Liver (tissue), 9 donors: ENCODE measurements around the gene TRIM6. TPM values are rescaled to one million over a fixed set of nuclear protein-coding genes. Genes with fewer than 3 reads are reported as not detected.

Source experiments
- DNase-seq: peaks from one replicate; pipeline ENCODE4 v3.0.0-alpha.2; 2017; ENCODE audit warnings: low spot score
- H3K27ac ChIP-seq, 2 donors: one replicate each; pipeline ENCODE4 v1.7.0; 2013; ENCODE audit warnings: inconsistent platforms in 2 of 2, low read length in 2 of 2, control low read depth in 1 of 2, low read depth in 1 of 2, mild to moderate bottlenecking in 1 of 2
- H3K27me3 ChIP-seq, 4 donors: one replicate each; pipeline versions ENCODE4 v1.6.1 to v1.7.0; 2013; ENCODE audit warnings: low read length in 3 of 4, inconsistent platforms in 1 of 4, mild to moderate bottlenecking in 1 of 4, moderate library complexity in 1 of 4; ENCODE audit not compliant: control insufficient read depth in 4 of 4, insufficient read depth in 4 of 4
- H3K36me3 ChIP-seq, 4 donors: one replicate each; pipeline versions ENCODE4 v1.6.1 to v1.7.0; 2013; ENCODE audit warnings: low read length in 3 of 4, mild to moderate bottlenecking in 3 of 4, low read depth in 1 of 4, moderate library complexity in 1 of 4; ENCODE audit not compliant: control insufficient read depth in 4 of 4, insufficient read depth in 3 of 4
- H3K4me1 ChIP-seq, 4 donors: one replicate each; pipeline versions ENCODE4 v1.6.1 to v1.7.0; 2013; ENCODE audit warnings: low read length in 3 of 4, mild to moderate bottlenecking in 3 of 4, moderate library complexity in 1 of 4; ENCODE audit not compliant: control insufficient read depth in 4 of 4, insufficient read depth in 4 of 4
- H3K4me3 ChIP-seq, 3 donors: one replicate each; pipeline versions ENCODE4 v1.6.1 to v1.7.0; 2013; ENCODE audit warnings: low read length in 3 of 3, control low read depth in 1 of 3, low read depth in 1 of 3, mild to moderate bottlenecking in 1 of 3
- H3K9ac ChIP-seq, 2 donors: one replicate each; pipeline ENCODE4 v1.7.0; 2013; ENCODE audit warnings: low read length in 2 of 2, mild to moderate bottlenecking in 2 of 2, moderate library complexity in 2 of 2, control low read depth in 1 of 2, low read depth in 1 of 2
- H3K9me3 ChIP-seq, 4 donors: one replicate each; pipeline versions ENCODE4 v1.6.1 to v1.7.0; 2013; ENCODE audit warnings: low read length in 3 of 4; ENCODE audit not compliant: control insufficient read depth in 4 of 4
- ATF3 ChIP-seq: IDR thresholded peaks from 2 replicates; pipeline ENCODE4 v1.6.1; 2016; ENCODE audit warnings: antibody characterized with exemption
- CTCF ChIP-seq: fragments of 150-350 bp; IDR thresholded peaks from 2 replicates; pipeline ENCODE4 v1.5.1; 2017; ENCODE audit warnings: improper control_type of control experiment, low read depth, low read length; ENCODE audit not compliant: missing input control
- EGR1 ChIP-seq, 2 donors: IDR thresholded peaks; 2 replicates each; pipeline ENCODE4 v1.6.1; 2016 to 2018; ENCODE audit warnings: antibody characterized with exemption in 2 of 2, low read depth in 2 of 2
- FOXA1 ChIP-seq: IDR thresholded peaks from 2 replicates; pipeline ENCODE4 v1.6.1; 2016; ENCODE audit warnings: antibody characterized with exemption
- FOXA2 ChIP-seq: IDR thresholded peaks from 2 replicates; pipeline ENCODE4 v1.6.1; 2016; ENCODE audit warnings: antibody characterized with exemption
- GABPA ChIP-seq, 2 donors: IDR thresholded peaks in 1 of 2; conservative IDR thresholded peaks in 1 of 2; 2 replicates each; pipeline ENCODE4 v1.6.1; 2016; ENCODE audit warnings: antibody characterized with exemption in 2 of 2, mild to moderate bottlenecking in 1 of 2, moderate library complexity in 1 of 2
- HNF4A ChIP-seq, 2 donors: conservative IDR thresholded peaks; 2 replicates each; pipeline ENCODE4 v1.6.1; 2016; ENCODE audit warnings: antibody characterized with exemption in 2 of 2, mild to moderate bottlenecking in 2 of 2
- HNF4G ChIP-seq: IDR thresholded peaks from 2 replicates; pipeline ENCODE4 v1.6.1; 2016; ENCODE audit warnings: antibody characterized with exemption
- JUND ChIP-seq, 2 donors: IDR thresholded peaks; 2 replicates each; pipeline ENCODE4 v1.6.1; 2016; ENCODE audit warnings: antibody characterized with exemption in 2 of 2
- MAX ChIP-seq: IDR thresholded peaks from 2 replicates; pipeline ENCODE4 v1.6.1; 2016; ENCODE audit warnings: antibody characterized with exemption
- NR2F2 ChIP-seq: IDR thresholded peaks from 2 replicates; pipeline ENCODE4 v1.6.1; 2016; ENCODE audit warnings: antibody characterized with exemption
- RAD21 ChIP-seq, 2 donors: IDR thresholded peaks; 2 replicates each; pipeline ENCODE4 v1.6.1; 2016; ENCODE audit warnings: antibody characterized with exemption in 2 of 2, mild to moderate bottlenecking in 2 of 2
- REST ChIP-seq: IDR thresholded peaks from 2 replicates; pipeline ENCODE4 v1.6.1; 2016; ENCODE audit warnings: antibody characterized with exemption, mild to moderate bottlenecking
- RXRA ChIP-seq, 2 donors: IDR thresholded peaks; 2 replicates each; pipeline ENCODE4 v1.6.1; 2017 to 2018; ENCODE audit warnings: antibody characterized with exemption in 2 of 2, mild to moderate bottlenecking in 1 of 2
- SP1 ChIP-seq: IDR thresholded peaks from 2 replicates; pipeline ENCODE4 v1.6.1; 2018; ENCODE audit warnings: antibody characterized with exemption, mild to moderate bottlenecking
- TAF1 ChIP-seq: conservative IDR thresholded peaks from 2 replicates; pipeline ENCODE4 v1.6.1; 2016; ENCODE audit warnings: antibody characterized with exemption, mild to moderate bottlenecking
- YY1 ChIP-seq: IDR thresholded peaks from 2 replicates; pipeline ENCODE4 v1.6.1; 2016; ENCODE audit warnings: antibody characterized with exemption, mild to moderate bottlenecking
- ZBTB33 ChIP-seq: IDR thresholded peaks from 2 replicates; pipeline ENCODE4 v1.6.1; 2016; ENCODE audit warnings: antibody characterized with exemption
- WGBS: extraction: QIAGEN DNeasy Blood & Tissue Kit; methylation state at CpG from one replicate; pipeline ENCODE4 v1.1.7; 2013; 5-methylcytosine and 5-hydroxymethylcytosine counted together
- polyA plus RNA-seq, 2 donors: library from polyadenylated mRNA; stranded (reverse) in 1 of 2; unstranded in 1 of 2; fragments of 200-250 nt in 1 of 2; fragments of >200 nt in 1 of 2; fragmentation: Nextera tagmentation in 1 of 2; extraction: Ambion mirVana in 1 of 2; gene quantifications; one replicate each; pipeline versions ENCODE4 v1.2.1 to v1.2.3, GENCODE V29; 2013 to 2015
- total RNA-seq, 2 donors: library from RNA; depleted of rRNA; stranded (reverse); fragments of >200 nt; gene quantifications; one replicate each; pipeline ENCODE4 v1.2.3, GENCODE V29; 2014
- donor health status: healthy.
- donor health status: healthy.
- donor health status: healthy.
- donor health status: healthy.
- donor health status: healthy.

TRIM6 gene
- total and polyA plus RNA-seq, 4 donors, result 0.39 to 5.3 (median 0.58) TPM

GRCh38 chr11:5658318-5658717 lies 61.9 kb downstream of the TRIM6 start:
- H3K9me3 ChIP-seq, result no peaks in the 10 kb centered on the region
- no peak for DNase-seq
- TF ChIP-seq HNF4A (conservative IDR thresholded peaks at IDR 0.05), result no peak
- no peak for TF ChIP-seq ZBTB33
- no peak for TF ChIP-seq NR2F2
- TF ChIP-seq FOXA2, result no peak
- TF ChIP-seq TAF1, result no peak
- no peak for TF ChIP-seq JUND (IDR thresholded peaks at IDR 0.05)
- TF ChIP-seq SP1, result no peak
- TF ChIP-seq RXRA (IDR thresholded peaks at IDR 0.05), result no peak
- no peak for TF ChIP-seq REST
- no peak for TF ChIP-seq CTCF
- no peak for TF ChIP-seq RAD21 (IDR thresholded peaks at IDR 0.05)
- TF ChIP-seq YY1, result no peak
- TF ChIP-seq EGR1 (IDR thresholded peaks at IDR 0.05; ENCODE audit: low read depth in 2 of 2), result no peak
- no peak for TF ChIP-seq FOXA1
- TF ChIP-seq GABPA (IDR thresholded peaks at IDR 0.05 in 1 of 2, conservative IDR thresholded peaks at IDR 0.05 in 1 of 2), result no peak
- no peak for TF ChIP-seq ATF3
- no peak for TF ChIP-seq MAX
- TF ChIP-seq HNF4G, result no peak
- H3K27ac ChIP-seq, result no peak overlapping the region
- no peak overlapping the region for H3K4me3 ChIP-seq
- H3K9ac ChIP-seq, result no peak overlapping the region
- no peaks in the 10 kb centered on the region for H3K27me3 ChIP-seq
- WGBS, result 94% methylated on average over 5 of the region's 5 CpGs
- H3K36me3 ChIP-seq, result peaks cover 0 to 10% (median 0%) of the 10 kb centered on the region in 4 donors
- H3K4me1 ChIP-seq, result no peaks in the 10 kb centered on the region

Other genes starting within 250 kb of the TRIM6 start
- gene OR51B6, start 245.1 kb upstream of the TRIM6 start, total RNA-seq, result not detected
- not detected for gene OR51B6, start 245.1 kb upstream of the TRIM6 start, polyA plus RNA-seq
- gene OR51M1, start 212.8 kb upstream of the TRIM6 start, total RNA-seq, result not detected
- not detected for gene OR51M1, start 212.8 kb upstream of the TRIM6 start, polyA plus RNA-seq
- gene OR51Q1, start 174.5 kb upstream of the TRIM6 start, total RNA-seq, result not detected
- not detected for gene OR51Q1, start 174.5 kb upstream of the TRIM6 start, polyA plus RNA-seq
- under 1 TPM; 0.23 to 0.33 TPM for gene OR51I1, start 155.1 kb upstream of the TRIM6 start, total RNA-seq
- gene OR51I1, start 155.1 kb upstream of the TRIM6 start, polyA plus RNA-seq, result not detected
- gene OR51I2, start 147.3 kb upstream of the TRIM6 start, total RNA-seq, result not detected
- not detected for gene OR51I2, start 147.3 kb upstream of the TRIM6 start, polyA plus RNA-seq
- gene OR52D1, start 108.0 kb upstream of the TRIM6 start, total RNA-seq, result not detected
- not detected for gene OR52D1, start 108.0 kb upstream of the TRIM6 start, polyA plus RNA-seq
- under 1 TPM; 0.09 to 0.33 TPM for gene UBQLN3, start 86.7 kb upstream of the TRIM6 start, total RNA-seq
- not detected for gene UBQLN3, start 86.7 kb upstream of the TRIM6 start, polyA plus RNA-seq
- gene UBQLNL, start 79.9 kb upstream of the TRIM6 start, total RNA-seq, result under 1 TPM; 0.05 to 0.25 TPM
- gene UBQLNL, start 79.9 kb upstream of the TRIM6 start, polyA plus RNA-seq, result under 1 TPM; 0.03 to 0.08 TPM
- under 1 TPM; 0.14 to 0.33 TPM for gene OR52H1, start 48.1 kb upstream of the TRIM6 start, total RNA-seq
- not detected for gene OR52H1, start 48.1 kb upstream of the TRIM6 start, polyA plus RNA-seq
- gene OR52B6, start 15.8 kb upstream of the TRIM6 start, total RNA-seq, result not detected
- not detected for gene OR52B6, start 15.8 kb upstream of the TRIM6 start, polyA plus RNA-seq
- gene TRIM34, start 28.4 kb downstream of the TRIM6 start, total RNA-seq, result 1 to 10 TPM; 2.8 to 3.8 TPM
- gene TRIM34, start 28.4 kb downstream of the TRIM6 start, polyA plus RNA-seq, result 1 to 10 TPM; 1.7 to 2.2 TPM
- 10 to 100 TPM; 16.3 to 20.2 TPM for gene TRIM5, start 88.4 kb downstream of the TRIM6 start, total RNA-seq
- 1 to 10 TPM; 7.8 to 9.9 TPM for gene TRIM5, start 88.4 kb downstream of the TRIM6 start, polyA plus RNA-seq
- 10 to 100 TPM; 11.5 to 21.6 TPM for gene TRIM22, start 93.2 kb downstream of the TRIM6 start, total RNA-seq
- 1 to 10 TPM; 3.6 to 7.6 TPM for gene TRIM22, start 93.2 kb downstream of the TRIM6 start, polyA plus RNA-seq
- not detected for gene OR56B1, start 139.8 kb downstream of the TRIM6 start, total RNA-seq
- gene OR56B1, start 139.8 kb downstream of the TRIM6 start, polyA plus RNA-seq, result not detected
- under 1 TPM in 1 of 2 donors, not detected in 1; 0.14 TPM for gene OR52N4, start 157.6 kb downstream of the TRIM6 start, total RNA-seq
- not detected for gene OR52N4, start 157.6 kb downstream of the TRIM6 start, polyA plus RNA-seq
- gene OR52N5, start 186.7 kb downstream of the TRIM6 start, total RNA-seq, result under 1 TPM in 1 of 2 donors, not detected in 1; 0.08 TPM
- not detected for gene OR52N5, start 186.7 kb downstream of the TRIM6 start, polyA plus RNA-seq
- under 1 TPM; under 0.01 to 0.05 TPM for gene OR52N1, start 194.6 kb downstream of the TRIM6 start, total RNA-seq
- not detected for gene OR52N1, start 194.6 kb downstream of the TRIM6 start, polyA plus RNA-seq
- not detected for gene OR52N2, start 212.3 kb downstream of the TRIM6 start, total RNA-seq
- not detected for gene OR52N2, start 212.3 kb downstream of the TRIM6 start, polyA plus RNA-seq
- not detected for gene OR52E6, start 245.3 kb downstream of the TRIM6 start, total RNA-seq
- gene OR52E6, start 245.3 kb downstream of the TRIM6 start, polyA plus RNA-seq, result not detected